ENCODE data around the gene BACE1-AS.
"Not testable (repeated sequence)": the region's sequence is repeated elsewhere in the genome, so short reads cannot be mapped to it uniquely, and the experiment has no call there.

Gene BACE1-AS

DNA sequence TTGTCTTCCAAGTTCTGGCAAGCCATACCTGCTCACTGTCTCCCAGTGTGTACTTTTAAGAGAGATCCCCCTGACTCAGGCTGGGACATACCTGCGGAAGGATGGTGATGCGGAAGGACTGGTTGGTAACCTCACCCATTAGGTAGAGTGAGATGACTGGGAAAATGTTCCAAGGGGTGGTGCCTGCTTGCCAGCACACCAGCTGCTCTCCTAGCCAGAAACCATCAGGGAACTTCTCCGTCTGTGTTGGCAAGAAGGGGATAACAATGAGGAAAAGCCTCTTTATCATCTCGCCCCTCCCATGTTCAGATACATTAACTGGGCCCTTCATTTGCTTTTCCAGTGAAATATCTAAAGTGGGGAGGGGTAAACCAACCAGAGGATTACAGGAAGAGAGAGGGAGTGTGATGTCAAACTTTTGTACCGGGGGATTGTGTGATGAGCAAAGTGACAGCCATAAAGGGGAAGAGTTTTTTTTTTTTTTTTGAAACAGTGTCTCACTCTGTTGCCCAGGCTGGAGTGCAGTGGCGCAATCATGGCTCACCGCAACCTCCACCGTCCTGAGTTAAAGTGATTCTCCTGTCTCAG lies at the start of gene BACE1-AS:
Gene BACE1-AS (plus strand): TSS at position 538 of the 588 bp plus-strand sequence.
- DNase-seq: no peak

- no peak for DNase-seq
These were observed 42.8 kb upstream of the BACE1-AS start for GRCh38 chr11:117248341-117248740.

DNA sequence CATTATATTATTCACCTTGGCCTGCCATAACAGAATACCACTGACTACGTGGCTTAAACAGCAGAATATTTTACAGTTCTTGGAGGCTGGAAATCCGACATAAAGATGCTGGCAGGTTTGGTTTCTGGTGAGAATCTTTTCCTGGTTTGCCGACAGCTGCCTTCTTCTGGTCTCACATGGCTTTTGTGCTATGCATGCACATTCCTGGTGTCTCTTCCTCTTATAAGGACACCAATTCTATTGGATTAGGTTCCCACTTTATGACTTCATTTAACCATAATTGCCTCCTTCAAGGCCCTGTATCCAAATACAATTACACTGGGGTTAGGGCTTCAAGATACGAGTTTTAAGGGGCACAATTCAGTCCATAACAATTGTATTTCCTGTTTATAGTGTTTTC lies 41.6 kb upstream of the BACE1-AS start:
- DNase-seq: no peak

- DNase-seq: no peak
These were observed 39.6 kb upstream of the BACE1-AS start for GRCh38 chr11:117251506-117251905.

- no peak for DNase-seq
These were observed 35.2 kb upstream of the BACE1-AS start for GRCh38 chr11:117255966-117256365.

GRCh38 chr11:117256573-117256972 lies 34.6 kb upstream of the BACE1-AS start:
- no peak for DNase-seq

GRCh38 chr11:117258576-117258975 lies 32.6 kb upstream of the BACE1-AS start:
- no peak for DNase-seq

DNA sequence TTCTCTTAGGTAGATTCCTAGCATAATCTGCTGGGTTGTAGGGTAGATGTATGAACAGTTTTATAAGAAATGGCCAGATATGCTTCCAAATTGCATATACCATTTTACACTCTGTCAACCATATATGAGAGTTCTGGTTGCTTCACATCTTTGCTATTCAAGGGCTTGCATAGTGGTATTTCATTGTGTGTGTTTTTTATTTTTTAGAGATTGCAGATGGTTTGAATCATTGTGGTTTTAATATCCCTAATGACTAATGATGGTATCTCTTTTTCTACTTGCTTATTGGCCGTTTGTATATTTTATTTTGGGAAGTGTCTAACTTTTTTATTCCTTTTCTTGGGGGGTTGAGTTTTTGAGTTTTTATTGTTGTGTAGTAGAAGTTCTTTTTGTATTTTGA lies 31.7 kb upstream of the BACE1-AS start:
- no peak for DNase-seq

GRCh38 chr11:117264624-117265323 lies 26.4 kb upstream of the BACE1-AS start:
- DNase-seq: not testable (repeated sequence)

DNA sequence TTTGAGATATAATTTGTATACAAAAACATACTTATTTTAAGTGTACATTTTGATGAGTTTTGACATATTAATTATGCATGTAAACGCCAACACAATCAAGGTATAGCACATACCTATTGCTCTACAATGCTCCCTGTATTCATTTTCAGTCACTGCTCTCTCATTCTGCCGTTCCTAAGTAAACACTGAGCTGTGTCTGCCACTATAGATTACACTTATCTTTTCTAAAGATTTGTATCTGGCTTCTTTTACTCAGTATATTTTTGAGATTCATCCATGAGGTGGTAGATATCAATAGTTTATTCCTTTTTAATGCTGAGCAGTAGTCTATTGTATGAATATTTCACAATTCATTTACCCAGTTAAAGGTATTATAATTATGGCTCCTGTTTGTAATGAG lies 25.4 kb upstream of the BACE1-AS start:
- no peak for DNase-seq

DNA sequence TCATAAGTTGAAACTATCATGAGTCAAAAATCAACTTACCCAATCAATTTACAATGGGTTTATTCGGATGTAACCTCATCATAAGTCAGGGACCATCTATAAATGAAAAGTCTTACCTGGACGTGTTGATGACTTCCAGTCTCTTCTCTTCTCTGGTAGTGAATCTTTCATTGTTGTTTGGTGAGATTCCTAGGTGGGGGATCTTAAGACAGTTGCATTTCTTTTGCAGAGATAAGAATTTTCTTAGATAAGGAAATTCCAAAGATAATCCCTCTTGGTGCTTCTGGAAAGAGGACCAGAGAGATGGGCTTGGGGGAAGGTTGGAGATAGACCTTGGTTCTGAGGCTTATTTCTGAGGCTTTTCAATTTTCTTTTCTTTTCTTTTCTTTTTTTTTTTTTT lies 21.3 kb upstream of the BACE1-AS start:
- DNase-seq: no peak

- no peak for DNase-seq
These were observed 19.9 kb upstream of the BACE1-AS start for GRCh38 chr11:117271208-117271607.

- not testable (repeated sequence) for DNase-seq
These were observed 19.0 kb upstream of the BACE1-AS start for GRCh38 chr11:117272175-117272574.

DNA sequence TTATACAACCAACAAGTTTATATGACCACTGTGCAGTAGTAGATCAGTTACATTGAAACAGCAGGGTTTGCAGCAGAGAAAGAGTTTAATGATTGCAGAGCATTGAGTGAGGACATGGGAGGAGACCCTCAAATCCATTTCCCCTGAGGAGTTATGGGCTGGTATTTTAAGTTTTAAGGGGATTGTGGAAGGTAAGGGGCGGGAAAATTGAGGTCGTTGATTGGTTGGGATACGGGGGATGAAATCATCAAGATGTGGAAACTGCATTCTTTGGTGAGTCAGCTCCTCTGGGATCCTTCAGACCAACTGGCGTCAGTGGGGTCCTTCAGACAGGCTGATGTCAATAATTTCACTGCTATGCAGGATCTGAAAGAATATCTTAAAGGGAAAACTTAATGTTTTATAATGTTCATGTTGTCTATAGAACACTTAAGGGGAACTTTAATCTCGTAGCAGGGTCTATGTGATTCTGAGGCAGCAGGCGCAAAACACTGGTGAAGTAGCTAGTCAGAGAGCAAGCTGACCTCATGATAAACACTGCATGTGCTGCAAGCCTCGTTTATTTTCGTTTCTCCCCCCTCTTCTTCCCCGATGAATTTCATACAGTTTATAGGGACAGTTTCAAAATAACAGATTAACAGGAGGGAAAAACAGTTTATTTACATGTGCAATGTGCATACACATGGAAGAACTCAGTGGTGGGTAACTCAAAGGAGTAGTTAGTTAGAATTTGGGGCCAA lies 17.4 kb upstream of the BACE1-AS start:
- DNase-seq: no peak

DNA sequence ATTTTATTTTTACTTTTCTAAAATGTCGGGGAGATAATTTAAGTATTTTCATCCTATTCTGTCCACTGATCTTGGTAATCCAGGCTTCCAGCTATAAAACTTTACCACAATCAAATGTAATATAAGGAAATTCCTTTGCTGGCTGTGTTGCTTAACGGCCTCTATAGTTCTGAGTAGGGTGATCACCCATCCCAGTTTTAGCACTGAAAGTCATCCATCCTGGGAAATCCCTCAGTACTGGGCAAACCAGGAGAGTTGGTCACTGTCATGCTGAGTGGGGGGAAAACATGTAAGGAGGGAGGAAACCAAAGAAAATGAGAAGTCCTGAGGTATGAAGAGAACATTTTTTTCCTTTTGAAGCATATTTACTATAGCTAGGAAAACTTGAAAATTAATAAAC lies 12.8 kb upstream of the BACE1-AS start:
- DNase-seq: no peak

GRCh38 chr11:117279711-117280376 lies 11.3 kb upstream of the BACE1-AS start:
- DNase-seq: no peak

DNA sequence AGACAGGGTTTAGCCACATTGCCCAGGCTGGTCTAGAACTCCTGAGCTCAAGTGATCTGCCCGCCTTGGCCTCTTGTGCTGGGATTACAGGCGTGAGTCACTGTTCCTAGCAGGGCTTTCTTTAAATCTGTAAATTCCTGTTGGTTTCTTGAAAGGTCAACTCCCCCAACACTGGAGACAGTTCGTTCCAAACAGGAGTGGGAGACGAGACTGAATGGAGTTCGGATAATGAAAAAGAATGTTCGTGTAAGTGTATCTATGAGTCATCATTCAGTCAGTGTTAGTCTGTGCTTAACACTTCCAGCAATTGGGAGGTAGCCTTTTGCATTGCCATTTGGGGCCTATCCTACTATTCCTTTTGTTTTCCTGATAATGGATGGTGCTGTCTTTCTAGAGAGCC lies 10.0 kb upstream of the BACE1-AS start:
- DNase-seq: no peak

DNA sequence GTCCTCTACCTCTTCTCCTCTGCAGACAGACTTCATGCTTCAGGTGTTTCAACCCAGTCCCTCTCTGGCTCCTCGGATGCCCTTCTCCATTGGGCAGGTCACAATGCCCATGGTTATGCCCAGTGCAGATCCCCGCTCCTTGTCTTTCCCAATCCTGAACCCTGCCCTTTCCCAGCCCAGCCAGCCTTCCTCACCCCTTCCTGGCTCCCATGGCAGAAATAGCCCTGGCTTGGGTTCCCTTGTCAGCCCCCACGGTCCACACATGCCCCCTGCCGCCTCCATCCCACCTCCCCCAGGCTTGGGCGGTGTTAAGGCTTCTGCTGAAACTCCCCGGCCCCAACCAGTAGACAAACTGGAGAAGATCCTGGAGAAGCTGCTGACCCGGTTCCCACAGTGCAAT lies 9.3 kb upstream of the BACE1-AS start:
- no peak for DNase-seq

DNA sequence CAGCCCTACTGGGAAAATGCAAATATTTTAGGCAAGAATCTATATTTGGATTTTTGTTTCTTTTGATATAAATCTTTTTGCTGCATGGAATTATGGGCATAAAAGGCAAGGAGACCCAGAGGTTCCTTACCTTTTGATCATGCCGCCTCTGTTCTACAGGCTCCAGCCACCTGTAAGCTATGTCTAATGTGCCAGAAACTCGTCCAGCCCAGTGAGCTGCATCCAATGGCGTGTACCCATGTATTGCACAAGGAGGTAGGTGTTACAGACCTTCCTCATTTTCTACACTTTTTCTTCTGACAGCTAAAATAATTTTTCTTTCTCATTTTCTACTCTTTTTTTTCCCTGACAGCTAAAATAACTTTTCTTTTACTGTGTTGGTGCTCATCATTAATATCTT lies 8.2 kb upstream of the BACE1-AS start:
- DNase-seq: no peak

GRCh38 chr11:117284053-117284452 lies 7.1 kb upstream of the BACE1-AS start:
- DNase-seq: no peak

GRCh38 chr11:117286588-117286987 lies 4.6 kb upstream of the BACE1-AS start:
- DNase-seq: no peak

DNA sequence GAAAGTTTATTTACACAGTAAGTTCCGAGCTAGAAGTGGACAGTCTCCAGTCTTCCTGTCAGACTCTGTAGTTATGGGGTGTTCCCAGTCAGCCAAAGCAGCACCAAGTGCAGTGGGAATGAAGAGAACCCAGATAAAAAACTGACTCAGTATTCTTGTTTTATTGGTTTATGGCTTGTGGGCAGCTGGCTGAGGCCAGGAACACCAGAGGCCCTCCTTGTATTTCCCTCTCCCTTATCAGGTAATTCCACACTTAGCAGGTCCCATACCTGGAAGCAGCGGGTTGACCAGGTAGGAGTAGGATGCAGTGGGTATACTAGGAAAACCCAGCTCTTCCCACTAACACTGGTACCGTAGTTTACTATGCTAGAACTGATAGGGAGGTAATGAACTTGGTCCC lies 3.5 kb upstream of the BACE1-AS start:
- no peak for DNase-seq

DNA sequence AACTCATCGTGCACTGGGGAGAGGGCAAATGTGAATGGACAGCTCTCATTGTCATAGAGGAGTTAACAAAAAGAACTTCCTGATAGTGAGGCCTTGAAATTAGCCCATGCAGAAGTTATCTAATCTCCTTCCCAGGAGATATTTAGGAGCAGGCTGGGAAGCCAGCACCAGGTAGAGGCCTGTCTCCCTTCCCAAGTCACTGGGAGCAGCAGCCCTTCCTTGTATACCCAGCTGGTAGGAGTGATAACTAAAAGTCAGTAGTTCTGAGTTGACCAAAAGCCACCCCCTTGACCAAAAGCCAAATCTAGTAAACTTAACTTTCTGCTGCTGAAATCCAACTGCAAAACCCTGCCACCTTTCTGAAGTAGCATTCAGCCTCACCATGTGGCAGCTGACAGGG lies 1.4 kb upstream of the BACE1-AS start:
- no peak for DNase-seq

DNA sequence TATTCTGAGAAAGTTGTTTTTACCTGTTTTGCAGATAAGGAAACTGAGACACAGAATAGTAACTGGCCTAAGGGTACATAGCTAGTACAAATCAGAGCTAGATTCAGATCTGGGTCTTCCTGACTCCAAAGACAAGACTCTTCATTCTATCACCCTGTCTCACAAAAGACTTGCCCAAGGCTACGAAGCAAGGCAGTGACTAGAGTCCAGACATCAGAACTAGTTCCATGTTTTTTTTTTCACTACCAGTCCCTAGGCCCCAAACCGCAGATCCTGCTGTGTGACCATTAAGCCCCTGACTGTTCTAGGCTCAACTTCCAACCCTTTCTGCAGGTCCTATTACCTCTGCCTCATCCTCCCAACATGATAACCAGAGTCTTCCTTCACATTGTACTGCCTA lies 1.5 kb downstream of the BACE1-AS start:
- no peak for DNase-seq

Data from NCI-H446 treated with DMSO at 0.1 percent for 48 hours (cell line).